Measurements from ENCODE around the gene PRSS57. TPM values are rescaled to one million over a fixed set of nuclear protein-coding genes. Genes with fewer than 3 reads are reported as not detected.
A peak's percentile ranks its signal among the peaks of the same experiment; 100 is the strongest.

The PRSS57 gene
- total RNA-seq, 5 donors from 2014 or later (not counting 1 experiment from before 2014, with no cell fraction given), result 0.86 to 2.5 (median 1.7) TPM; not detected in 1

- Histone ChIP-seq H3K4me1 (ENCODE audit: control insufficient read depth in 1 of 2, extremely low read depth in 1 of 2, insufficient read depth in 2 of 2, low read length in 2 of 2) (peaks cover 12 to 76% of the 10 kb centered on the region in 2 experiments), H3K27ac (ENCODE audit: low read length) (peak overlapping the region; percentile 98), H3K27me3 (replicated peaks in 1 of 2; ENCODE audit: control insufficient read depth in 2 of 2, extremely low read depth in 1 of 2, insufficient read depth in 2 of 2, low read length in 1 of 2) (no peaks in the 10 kb centered on the region), H3K36me3 (ENCODE audit: control insufficient read depth in 2 of 2, extremely low read depth in 1 of 2, insufficient read depth in 1 of 2, low read length in 1 of 2) (peaks cover 5 to 19% of the 10 kb centered on the region in 2 donors), H3K4me3 (ENCODE audit: control insufficient read depth in 1 of 2, extremely low read depth in 1 of 2, low read length in 1 of 2) (peak overlapping the region; percentile 86 to 87), H3K9me3 (no peaks in the 10 kb centered on the region)
- ChIA-PET POLR2A (no interaction called here), CTCF (no interaction called here)
- Mint-ChIP-seq H3K36me3 (peaks cover 2% of the 10 kb centered on the region), H3K27me3 (no peaks in the 10 kb centered on the region), H3K9me3 (no peaks in the 10 kb centered on the region), H3K27ac (peak overlapping the region; percentile 97), H3K4me1 (peaks cover 46 to 58% (median 47%) of the 10 kb centered on the region in 3 donors), H3K4me3 (peak overlapping the region; percentile 95 to 98 (median 96))
- ATAC-seq (replicated peaks in 1 of 4) (peak; percentile 39 to 58 (median 52)), DNase-seq (peak; percentile 48 to 81 (median 61))
- 0% methylated on average over 23 of the region's 31 CpGs for WGBS (ENCODE audit: insufficient coverage)
Observed at GRCh38 chr19:661427-662196, 33.6 kb downstream of the PRSS57 start.

DNA sequence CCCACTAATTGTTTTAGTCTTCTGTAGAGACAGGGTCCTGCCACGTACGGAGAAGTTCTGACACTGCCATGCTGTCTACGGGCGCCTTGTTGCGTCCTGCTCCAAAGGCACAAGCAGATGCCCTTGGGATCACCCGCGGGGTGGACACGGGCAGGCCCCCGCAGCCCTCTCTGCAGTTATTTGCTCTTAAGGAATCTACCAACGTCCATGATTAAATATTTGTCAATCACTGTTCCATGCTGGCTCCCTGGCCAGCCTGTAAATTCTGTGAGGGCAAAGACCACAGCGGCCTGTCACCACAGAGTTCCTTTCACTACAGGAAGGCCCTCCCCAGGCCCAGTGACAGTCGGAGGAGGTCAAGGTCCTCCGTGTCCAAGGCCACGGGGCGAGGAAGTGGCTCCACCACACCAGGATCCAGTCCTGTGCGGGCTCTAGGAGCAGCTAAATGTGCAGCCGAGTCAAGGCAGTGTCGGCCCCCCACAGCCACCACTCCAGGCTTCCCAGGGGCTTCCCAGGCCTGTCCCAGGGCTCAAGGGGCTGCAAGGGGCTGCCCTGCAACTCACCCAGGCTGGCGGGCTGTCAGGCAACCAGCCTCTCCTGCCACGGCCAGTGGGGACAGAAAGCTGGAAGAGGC, 34.3 kb downstream of the PRSS57 start:
- Mint-ChIP-seq H3K9me3 (no peaks in the 10 kb centered on the region), H3K4me1 (peaks cover 51 to 65% (median 54%) of the 10 kb centered on the region in 3 donors), H3K27me3 (no peaks in the 10 kb centered on the region), H3K36me3 (peaks cover 2% of the 10 kb centered on the region), H3K4me3 (peak overlapping the region; percentile 95 to 98 (median 96)), H3K27ac (peak overlapping the region; percentile 97)
- Histone ChIP-seq H3K27ac (ENCODE audit: low read length) (peak overlapping the region; percentile 98), H3K36me3 (ENCODE audit: control insufficient read depth in 2 of 2, extremely low read depth in 1 of 2, insufficient read depth in 1 of 2, low read length in 1 of 2) (peaks cover 5 to 21% of the 10 kb centered on the region in 2 donors), H3K4me3 (ENCODE audit: control insufficient read depth in 1 of 2, extremely low read depth in 1 of 2, low read length in 1 of 2) (peak overlapping the region; percentile 86 to 87), H3K4me1 (ENCODE audit: control insufficient read depth in 1 of 2, extremely low read depth in 1 of 2, insufficient read depth in 2 of 2, low read length in 2 of 2) (peaks cover 12 to 83% of the 10 kb centered on the region in 2 experiments), H3K27me3 (replicated peaks in 1 of 2; ENCODE audit: control insufficient read depth in 2 of 2, extremely low read depth in 1 of 2, insufficient read depth in 2 of 2, low read length in 1 of 2) (no peaks in the 10 kb centered on the region), H3K9me3 (no peaks in the 10 kb centered on the region)
- no peak for ATAC-seq (replicated peaks in 1 of 4)
- WGBS (ENCODE audit: insufficient coverage), result under 1% methylated on average over 15 of the region's 20 CpGs
- ChIA-PET POLR2A (interaction anchor here (0.9 kb wide), 2 partner anchors 20 to 35 kb away, joined by 3 to 8 read pairs; no protein-coding TSS in a partner anchor), CTCF (interaction anchor here in 1 of 2 donors (1.6 kb wide), 1 partner anchor 74 kb away, joined by 3 read pairs; no protein-coding TSS in a partner anchor)
- DNase-seq, result no peak

- ATAC-seq (replicated peaks in 1 of 4) (no peak), DNase-seq (peak in 26 of 35 experiments; percentile 21 to 75 (median 56))
- H3K9me3 Mint-ChIP-seq, result no peaks in the 10 kb centered on the region
- H3K36me3 Mint-ChIP-seq, result peaks cover 8% of the 10 kb centered on the region
- H3K27me3 Mint-ChIP-seq, result no peaks in the 10 kb centered on the region
- peaks cover 12 to 87% of the 10 kb centered on the region in 2 experiments for H3K4me1 ChIP-seq (ENCODE audit: control insufficient read depth in 1 of 2, extremely low read depth in 1 of 2, insufficient read depth in 2 of 2, low read length in 2 of 2)
- peak overlapping the region; percentile 98 for H3K27ac ChIP-seq (ENCODE audit: low read length)
- POLR2A ChIA-PET, result interaction anchor here in 1 of 2 donors (0.6 kb wide), 1 partner anchor 1771 kb away, joined by 6 read pairs; no protein-coding TSS in a partner anchor
- peak overlapping the region; percentile 95 to 98 (median 96) for H3K4me3 Mint-ChIP-seq
- H3K9me3 ChIP-seq, result no peaks in the 10 kb centered on the region
- peak overlapping the region in 1 of 2 donors; percentile 86 for H3K4me3 ChIP-seq (ENCODE audit: control insufficient read depth in 1 of 2, extremely low read depth in 1 of 2, low read length in 1 of 2)
- no peaks in the 10 kb centered on the region for H3K27me3 ChIP-seq (replicated peaks in 1 of 2; ENCODE audit: control insufficient read depth in 2 of 2, extremely low read depth in 1 of 2, insufficient read depth in 2 of 2, low read length in 1 of 2)
- peaks cover 10 to 28% of the 10 kb centered on the region in 2 donors for H3K36me3 ChIP-seq (ENCODE audit: control insufficient read depth in 2 of 2, extremely low read depth in 1 of 2, insufficient read depth in 1 of 2, low read length in 1 of 2)
- 48% methylated on average over 44 of the region's 50 CpGs for WGBS (ENCODE audit: insufficient coverage)
- peak overlapping the region; percentile 97 for H3K27ac Mint-ChIP-seq
- H3K4me1 Mint-ChIP-seq, result peaks cover 55 to 69% (median 56%) of the 10 kb centered on the region in 3 donors
- CTCF ChIA-PET, result interaction anchor here (0.6 to 1.6 kb wide), 3 partner anchors 9 to 1091 kb away, joined by 3 read pairs; no protein-coding TSS in a partner anchor
Observed at GRCh38 chr19:658916-659839, 36.1 kb downstream of the PRSS57 start.

GRCh38 chr19:658059-658839, 37.0 kb downstream of the PRSS57 start:
- ATAC-seq (replicated peaks in 1 of 4) (no peak), DNase-seq (no peak)
- no peak overlapping the region for H3K27ac Mint-ChIP-seq
- peak overlapping the region; percentile 98 for H3K27ac ChIP-seq (ENCODE audit: low read length)
- no peak overlapping the region for H3K4me3 ChIP-seq (ENCODE audit: control insufficient read depth in 1 of 2, extremely low read depth in 1 of 2, low read length in 1 of 2)
- H3K36me3 Mint-ChIP-seq, result peaks cover 8% of the 10 kb centered on the region
- H3K27me3 ChIP-seq (replicated peaks in 1 of 2; ENCODE audit: control insufficient read depth in 2 of 2, extremely low read depth in 1 of 2, insufficient read depth in 2 of 2, low read length in 1 of 2), result no peaks in the 10 kb centered on the region
- H3K4me1 ChIP-seq (ENCODE audit: control insufficient read depth in 1 of 2, extremely low read depth in 1 of 2, insufficient read depth in 2 of 2, low read length in 2 of 2), result peaks cover 8 to 87% of the 10 kb centered on the region in 2 experiments
- 81% methylated on average over 30 of the region's 33 CpGs for WGBS (ENCODE audit: insufficient coverage)
- POLR2A ChIA-PET, result no interaction called here
- CTCF ChIA-PET, result interaction anchor here in 1 of 2 donors (0.6 kb wide), 1 partner anchor 1092 kb away, joined by 3 read pairs; no protein-coding TSS in a partner anchor
- H3K9me3 Mint-ChIP-seq, result no peaks in the 10 kb centered on the region
- H3K4me1 Mint-ChIP-seq, result peaks cover 47 to 68% (median 53%) of the 10 kb centered on the region in 3 donors
- no peaks in the 10 kb centered on the region for H3K27me3 Mint-ChIP-seq
- H3K9me3 ChIP-seq, result no peaks in the 10 kb centered on the region
- peak overlapping the region; percentile 31 to 98 (median 31) for H3K4me3 Mint-ChIP-seq
- H3K36me3 ChIP-seq (ENCODE audit: control insufficient read depth in 2 of 2, extremely low read depth in 1 of 2, insufficient read depth in 1 of 2, low read length in 1 of 2), result peaks cover 19 to 37% of the 10 kb centered on the region in 2 donors

DNA sequence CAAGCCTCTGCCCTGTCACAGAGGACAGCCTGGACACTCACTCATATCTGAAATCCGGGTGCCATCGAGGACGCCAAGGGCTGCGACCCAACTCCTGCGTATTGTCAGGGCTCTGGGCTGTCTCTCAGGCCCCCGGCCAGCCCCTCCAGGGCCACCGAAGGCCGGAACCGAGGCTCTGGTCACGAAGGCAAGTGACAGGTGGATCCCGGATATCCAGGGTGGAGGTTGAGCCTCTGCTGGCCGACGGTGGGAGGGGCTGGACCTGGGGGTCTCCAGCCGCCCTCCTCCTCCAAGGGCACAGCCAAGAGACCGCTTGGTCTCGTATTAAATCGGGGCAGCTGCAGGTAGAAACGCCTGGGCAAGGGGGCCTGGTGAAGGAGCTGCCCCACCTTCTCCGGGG, 37.6 kb downstream of the PRSS57 start:
- no peak overlapping the region for H3K27ac Mint-ChIP-seq
- H3K9me3 Mint-ChIP-seq, result no peaks in the 10 kb centered on the region
- Histone ChIP-seq H3K27me3 (replicated peaks in 1 of 2; ENCODE audit: control insufficient read depth in 2 of 2, extremely low read depth in 1 of 2, insufficient read depth in 2 of 2, low read length in 1 of 2) (no peaks in the 10 kb centered on the region), H3K4me3 (ENCODE audit: control insufficient read depth in 1 of 2, extremely low read depth in 1 of 2, low read length in 1 of 2) (no peak overlapping the region), H3K4me1 (ENCODE audit: control insufficient read depth in 1 of 2, extremely low read depth in 1 of 2, insufficient read depth in 2 of 2, low read length in 2 of 2) (peaks cover 8 to 93% of the 10 kb centered on the region in 2 experiments), H3K27ac (ENCODE audit: low read length) (no peak overlapping the region), H3K36me3 (ENCODE audit: control insufficient read depth in 2 of 2, extremely low read depth in 1 of 2, insufficient read depth in 1 of 2, low read length in 1 of 2) (peaks cover 25 to 43% of the 10 kb centered on the region in 2 donors), H3K9me3 (no peaks in the 10 kb centered on the region)
- peaks cover 8% of the 10 kb centered on the region for H3K36me3 Mint-ChIP-seq
- WGBS (ENCODE audit: insufficient coverage), result 84% methylated on average over 18 of the region's 19 CpGs
- CTCF ChIA-PET, result no interaction called here
- POLR2A ChIA-PET, result no interaction called here
- ATAC-seq (replicated peaks in 1 of 4) (no peak), DNase-seq (no peak)
- no peak overlapping the region for H3K4me3 Mint-ChIP-seq
- peaks cover 47 to 71% (median 52%) of the 10 kb centered on the region in 3 donors for H3K4me1 Mint-ChIP-seq
- no peaks in the 10 kb centered on the region for H3K27me3 Mint-ChIP-seq

Measured in T-cell (primary cell).